HK-2 (cell line): ENCODE data around the gene PFDN2.

ENCODE experiments used
- DNase-seq: peaks from one replicate; pipeline ENCODE4 v3.0.0-alpha.2; 2018; ENCODE audit not compliant: unreplicated experiment

PFDN2 gene, protein sequence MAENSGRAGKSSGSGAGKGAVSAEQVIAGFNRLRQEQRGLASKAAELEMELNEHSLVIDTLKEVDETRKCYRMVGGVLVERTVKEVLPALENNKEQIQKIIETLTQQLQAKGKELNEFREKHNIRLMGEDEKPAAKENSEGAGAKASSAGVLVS

DNA sequence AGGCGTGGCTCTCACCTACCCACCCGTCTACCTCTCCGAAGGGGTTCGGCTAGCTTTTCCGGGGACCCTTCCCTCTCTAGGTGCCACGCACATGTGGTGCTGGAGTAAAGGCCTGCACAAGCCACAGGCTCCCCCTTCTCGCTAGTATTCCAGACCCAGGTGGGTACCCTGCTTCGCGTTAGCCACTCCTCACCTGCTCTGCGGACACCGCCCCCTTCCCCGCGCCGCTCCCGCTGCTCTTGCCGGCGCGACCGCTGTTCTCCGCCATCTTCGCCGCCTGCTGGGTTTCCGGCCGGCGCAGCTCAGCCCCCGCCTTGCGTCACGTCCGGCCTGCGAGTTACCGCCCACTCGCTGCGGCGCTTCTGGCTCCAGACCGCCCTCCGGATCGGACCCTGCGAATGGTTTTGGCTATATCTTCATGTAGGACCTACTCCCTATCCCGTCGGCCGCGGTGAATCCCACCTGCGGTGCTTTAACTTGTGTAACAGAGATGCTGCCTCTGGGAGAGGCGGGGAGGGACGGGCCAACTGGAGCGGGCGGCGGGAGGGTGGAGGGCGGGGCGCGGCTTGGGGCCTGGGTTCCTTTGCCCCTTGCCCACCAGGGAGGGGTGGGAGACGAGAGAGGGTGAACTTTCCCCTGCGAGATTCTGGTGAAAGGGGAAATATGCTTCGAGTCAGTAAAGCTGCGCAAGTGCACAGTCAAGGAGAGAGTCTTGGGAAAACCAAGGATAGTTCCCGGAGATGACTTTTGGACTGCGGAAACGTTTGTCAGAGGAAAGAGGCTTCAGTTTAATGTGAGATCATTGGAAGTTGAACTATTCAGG is at the start of gene PFDN2, which contains the start of gene NIT1:
Gene PFDN2, minus strand, starts transcription at position 279 of the 823 bp plus-strand sequence. Its CDS starts 11 bp downstream, at position 268.
Gene NIT1, plus strand, starts transcription at position 347 of the 823 bp plus-strand sequence. Its CDS starts 72 bp downstream, at position 419.
- peak; percentile 85 for DNase-seq

DNA sequence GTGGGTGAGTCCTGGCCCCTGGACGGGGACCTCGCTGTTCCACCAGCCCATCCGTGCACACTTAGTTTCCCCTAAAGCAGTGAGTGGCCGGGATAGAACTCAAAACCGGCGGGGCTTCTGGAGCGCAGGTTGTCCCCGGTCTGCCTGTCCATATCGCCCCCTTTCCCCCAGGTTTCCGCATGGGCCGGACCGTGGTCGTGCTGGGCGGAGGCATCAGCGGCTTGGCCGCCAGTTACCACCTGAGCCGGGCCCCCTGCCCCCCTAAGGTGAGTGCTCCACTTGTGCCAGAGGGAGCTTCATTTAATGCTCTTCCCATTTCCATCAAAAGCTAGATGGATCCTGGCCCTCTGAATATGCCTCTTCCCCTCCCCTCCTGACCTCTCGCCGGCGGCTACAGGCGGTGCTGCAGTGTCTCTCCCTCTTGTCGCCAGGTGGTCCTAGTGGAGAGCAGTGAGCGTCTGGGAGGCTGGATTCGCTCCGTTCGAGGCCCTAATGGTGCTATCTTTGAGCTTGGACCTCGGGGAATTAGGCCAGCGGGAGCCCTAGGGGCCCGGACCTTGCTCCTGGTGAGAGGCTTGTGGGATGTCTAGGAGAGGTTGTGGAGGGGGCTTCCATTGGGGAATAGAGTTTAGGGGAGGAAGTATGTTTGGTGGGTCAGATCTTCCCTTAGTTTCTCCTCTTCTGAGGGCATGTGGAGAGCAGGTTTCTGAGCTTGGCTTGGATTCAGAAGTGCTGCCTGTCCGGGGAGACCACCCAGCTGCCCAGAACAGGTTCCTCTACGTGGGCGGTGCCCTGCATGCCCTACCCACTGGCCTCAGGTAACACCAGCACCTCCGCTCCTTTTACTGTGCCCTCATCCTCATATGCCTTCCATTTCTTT is 49.1 kb upstream of the PFDN2 start:
- peak; percentile 42 for DNase-seq

DNA sequence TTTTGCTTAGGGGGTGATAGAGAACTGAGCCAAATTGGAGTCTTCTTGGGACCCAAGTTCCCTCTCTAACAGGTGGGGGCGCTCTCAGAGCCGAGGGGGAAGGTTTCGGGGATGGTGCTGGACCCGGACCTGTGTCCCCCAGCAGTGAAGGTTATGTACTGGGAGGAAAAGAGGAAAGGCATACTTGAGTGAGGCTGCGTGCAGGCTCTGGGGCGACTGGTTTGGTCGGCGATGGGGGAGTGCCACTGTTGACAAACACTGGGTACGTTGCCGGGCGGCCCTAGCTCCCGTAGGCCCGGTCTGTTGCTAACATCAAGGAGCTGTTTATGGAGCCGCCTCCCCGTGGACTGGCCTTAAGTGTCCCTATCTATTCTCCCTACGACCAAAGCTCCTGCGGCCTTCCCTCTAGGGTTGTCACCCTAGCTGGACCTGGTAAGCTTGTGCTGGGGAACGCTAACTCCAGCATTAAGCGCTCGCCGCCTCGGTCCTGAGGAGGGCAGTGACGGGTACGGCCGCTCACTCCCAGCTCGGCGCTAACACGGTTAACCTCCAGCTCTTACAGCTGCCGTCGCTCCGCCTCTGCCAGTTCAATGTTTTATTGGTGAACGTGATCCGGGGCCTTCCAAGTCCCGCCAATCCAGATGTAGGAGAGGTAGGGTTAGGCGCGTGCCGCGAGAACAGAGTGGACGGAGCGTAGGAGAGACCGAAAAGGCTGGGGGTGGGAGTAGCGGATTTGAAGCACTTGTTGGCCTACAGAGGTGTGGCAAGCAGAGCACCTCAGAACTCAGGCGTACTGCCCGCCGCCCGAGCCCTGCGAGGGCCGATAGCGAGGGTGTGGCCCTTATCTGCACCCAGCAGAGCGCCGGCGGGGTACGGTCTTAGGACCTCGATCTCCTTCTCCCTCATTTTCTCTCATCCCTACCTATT is 48.2 kb upstream of the PFDN2 start, which contains the start of gene PPOX:
Gene PPOX, plus strand, starts transcription at position 685 of the 927 bp plus-strand sequence. CDS start 422 bp downstream, outside the sequence.
- peak; percentile 98 for DNase-seq

DNA sequence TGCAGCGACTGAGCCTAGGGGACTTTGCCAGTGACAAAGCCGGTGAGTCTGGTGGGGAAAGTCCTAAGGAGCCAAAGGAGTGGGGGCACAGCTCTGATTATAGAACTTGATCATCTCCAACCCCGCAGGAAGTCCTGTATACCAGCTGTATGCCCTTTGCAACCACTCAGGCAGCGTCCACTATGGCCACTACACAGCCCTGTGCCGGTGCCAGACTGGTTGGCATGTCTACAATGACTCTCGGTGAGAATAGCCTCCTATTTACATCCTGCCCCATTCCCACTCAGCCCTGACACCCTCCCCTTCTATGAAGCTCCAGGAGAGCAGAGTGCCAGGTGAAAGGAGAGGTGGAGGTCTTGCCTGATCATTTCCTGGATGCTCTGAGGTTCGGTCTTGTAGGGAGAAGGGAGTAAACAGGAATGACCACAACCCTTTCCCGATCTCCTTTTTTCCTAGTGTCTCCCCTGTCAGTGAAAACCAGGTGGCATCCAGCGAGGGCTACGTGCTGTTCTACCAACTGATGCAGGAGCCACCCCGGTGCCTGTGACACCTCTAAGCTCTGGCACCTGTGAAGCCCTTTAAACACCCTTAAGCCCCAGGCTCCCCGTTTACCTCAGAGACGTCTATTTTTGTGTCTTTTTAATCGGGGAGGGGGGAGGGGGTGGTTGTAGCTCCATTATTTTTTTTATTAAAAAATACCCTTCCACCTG is 47.2 kb upstream of the PFDN2 start:
- DNase-seq = no peak

DNA sequence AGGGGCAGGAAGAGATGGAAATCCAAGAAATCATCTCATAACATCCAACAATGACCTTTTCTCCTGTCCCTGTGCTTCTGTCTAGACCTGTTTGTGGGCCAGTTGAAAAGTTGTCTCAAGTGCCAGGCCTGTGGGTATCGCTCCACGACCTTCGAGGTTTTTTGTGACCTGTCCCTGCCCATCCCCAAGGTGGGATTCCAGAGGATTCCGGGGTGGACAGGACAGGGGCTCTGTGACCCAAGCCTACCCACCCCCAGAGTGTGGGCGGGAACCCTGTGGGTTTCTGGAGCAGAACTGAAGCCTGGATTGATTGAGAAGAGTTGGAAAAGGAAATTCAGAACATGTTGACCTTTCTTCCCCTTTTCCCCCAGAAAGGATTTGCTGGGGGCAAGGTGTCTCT is 46.0 kb upstream of the PFDN2 start:
- DNase-seq = no peak

DNA sequence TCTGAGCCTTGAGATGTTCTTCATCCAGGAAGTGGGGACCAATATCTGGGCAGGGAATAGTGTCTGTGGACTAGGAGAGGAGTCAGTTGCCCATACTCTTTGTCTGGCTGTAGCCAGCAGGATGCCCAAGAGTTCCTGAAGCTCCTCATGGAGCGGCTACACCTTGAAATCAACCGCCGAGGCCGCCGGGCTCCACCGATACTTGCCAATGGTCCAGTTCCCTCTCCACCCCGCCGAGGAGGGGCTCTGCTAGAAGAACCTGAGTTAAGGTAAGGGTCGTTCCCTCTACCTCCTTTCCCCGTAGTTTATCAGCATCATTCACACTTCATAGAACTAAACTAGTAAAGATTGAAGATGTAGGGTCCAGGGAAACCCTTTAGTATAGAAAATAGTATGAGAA is 45.0 kb upstream of the PFDN2 start:
- no peak for DNase-seq

DNA sequence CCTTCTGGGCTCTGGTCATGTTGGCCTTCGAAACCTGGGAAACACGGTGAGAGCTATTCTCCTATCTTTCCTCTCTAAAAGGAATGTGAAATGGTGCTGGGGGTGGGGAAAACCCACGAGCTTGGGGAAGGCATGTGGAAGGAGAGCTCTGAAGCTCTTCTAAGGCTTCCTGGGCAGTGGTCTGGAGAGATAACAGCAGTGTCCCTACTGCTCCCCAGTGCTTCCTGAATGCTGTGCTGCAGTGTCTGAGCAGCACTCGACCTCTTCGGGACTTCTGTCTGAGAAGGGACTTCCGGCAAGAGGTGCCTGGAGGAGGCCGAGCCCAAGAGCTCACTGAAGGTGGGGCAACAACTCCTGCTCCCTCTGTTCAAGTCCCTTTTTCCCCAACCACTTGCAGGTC is 44.2 kb upstream of the PFDN2 start:
- DNase-seq = no peak

DNA sequence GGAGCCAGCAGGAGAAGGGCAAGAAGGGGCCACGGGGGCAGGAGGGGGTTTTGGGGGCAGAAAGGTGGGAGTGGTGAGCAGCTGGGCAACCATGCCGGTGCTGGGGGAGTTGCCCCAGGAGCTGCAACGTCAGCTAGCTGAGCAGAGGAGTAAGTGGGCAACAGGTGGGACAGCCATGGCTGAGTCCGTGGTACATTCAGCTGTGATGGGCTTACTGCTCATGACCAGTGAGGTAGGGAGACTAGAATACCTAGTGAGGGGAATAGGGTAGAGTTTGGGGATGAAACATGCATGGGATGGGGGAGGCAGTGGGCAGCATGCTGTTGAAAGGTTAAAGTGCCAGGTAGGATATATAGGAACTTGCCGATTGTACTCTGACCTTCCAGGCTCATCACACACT is 43.8 kb upstream of the PFDN2 start:
- no peak for DNase-seq

DNA sequence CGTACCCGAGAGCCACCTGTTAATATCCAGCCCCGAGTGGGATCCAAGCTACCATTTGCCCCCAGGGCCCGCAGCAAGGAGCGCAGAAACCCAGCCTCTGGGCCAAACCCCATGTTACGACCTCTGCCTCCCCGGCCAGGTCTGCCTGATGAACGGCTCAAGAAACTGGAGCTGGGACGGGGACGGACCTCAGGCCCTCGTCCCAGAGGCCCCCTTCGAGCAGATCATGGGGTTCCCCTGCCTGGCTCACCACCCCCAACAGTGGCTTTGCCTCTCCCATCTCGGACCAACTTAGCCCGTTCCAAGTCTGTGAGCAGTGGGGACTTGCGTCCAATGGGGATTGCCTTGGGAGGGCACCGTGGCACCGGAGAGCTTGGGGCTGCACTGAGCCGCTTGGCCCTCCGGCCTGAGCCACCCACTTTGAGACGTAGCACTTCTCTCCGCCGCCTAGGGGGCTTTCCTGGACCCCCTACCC is 42.9 kb upstream of the PFDN2 start:
- DNase-seq = no peak

DNA sequence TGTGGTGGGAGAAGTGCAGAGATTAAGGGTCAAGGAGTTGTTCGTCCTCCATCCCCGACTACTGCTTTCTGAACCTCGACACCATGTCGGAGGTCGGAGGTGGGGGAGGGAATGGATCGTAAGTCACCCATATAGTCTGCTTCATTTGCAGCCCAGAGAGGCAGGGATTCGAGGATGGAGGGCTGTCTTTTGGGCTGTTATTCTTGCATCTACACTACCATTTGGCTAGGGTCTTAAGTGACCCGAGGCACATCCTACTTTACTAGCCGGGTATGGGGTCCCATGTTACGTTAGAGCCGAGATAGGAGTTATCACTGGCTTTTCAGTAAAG is 42.0 kb upstream of the PFDN2 start:
- no peak for DNase-seq

DNA sequence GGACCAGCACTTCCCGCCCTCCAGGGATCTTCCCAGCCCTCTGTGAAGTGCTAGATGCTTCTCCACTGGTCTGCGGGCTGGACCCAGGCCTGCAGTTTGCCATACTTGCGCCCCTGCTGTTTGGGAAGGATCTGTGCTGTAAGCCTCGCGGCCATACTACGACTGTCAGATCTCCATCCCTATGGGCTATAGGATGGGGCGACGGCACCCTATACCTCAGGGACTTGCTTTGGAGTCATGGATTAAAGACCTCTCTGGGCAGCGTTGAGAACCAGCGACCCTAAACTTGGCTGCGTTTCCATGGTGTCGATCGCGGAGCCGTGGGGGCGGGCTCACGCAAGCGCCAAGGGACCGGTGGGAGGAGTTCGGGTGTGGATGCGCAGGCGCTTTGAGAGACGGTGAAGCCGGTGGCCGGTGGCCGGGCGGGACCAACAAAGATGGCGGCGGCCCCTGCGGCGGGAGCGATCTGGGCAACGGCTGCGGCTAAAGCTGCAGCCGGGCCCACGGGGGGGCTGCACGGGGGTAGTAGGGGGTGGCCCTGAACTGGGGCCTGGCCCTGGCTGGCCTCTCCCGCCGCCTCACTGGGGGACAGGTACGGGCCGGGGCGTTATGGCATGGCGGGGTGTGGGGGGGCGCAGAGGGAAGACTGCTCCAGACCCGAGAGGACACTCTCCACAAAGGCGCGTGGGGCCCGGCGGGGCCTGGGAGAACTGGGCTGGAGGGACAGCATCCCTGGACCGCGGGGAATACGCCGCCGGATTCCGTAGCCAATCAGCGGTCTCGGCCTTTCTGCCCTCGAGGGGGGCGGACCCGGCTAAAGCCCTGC is 41.5 kb upstream of the PFDN2 start, which contains the start of gene USP21:
Gene USP21, plus strand, starts transcription at position 414 of the 826 bp plus-strand sequence. CDS start 1,141 bp downstream, outside the sequence.
- peak; percentile 91 for DNase-seq

DNA sequence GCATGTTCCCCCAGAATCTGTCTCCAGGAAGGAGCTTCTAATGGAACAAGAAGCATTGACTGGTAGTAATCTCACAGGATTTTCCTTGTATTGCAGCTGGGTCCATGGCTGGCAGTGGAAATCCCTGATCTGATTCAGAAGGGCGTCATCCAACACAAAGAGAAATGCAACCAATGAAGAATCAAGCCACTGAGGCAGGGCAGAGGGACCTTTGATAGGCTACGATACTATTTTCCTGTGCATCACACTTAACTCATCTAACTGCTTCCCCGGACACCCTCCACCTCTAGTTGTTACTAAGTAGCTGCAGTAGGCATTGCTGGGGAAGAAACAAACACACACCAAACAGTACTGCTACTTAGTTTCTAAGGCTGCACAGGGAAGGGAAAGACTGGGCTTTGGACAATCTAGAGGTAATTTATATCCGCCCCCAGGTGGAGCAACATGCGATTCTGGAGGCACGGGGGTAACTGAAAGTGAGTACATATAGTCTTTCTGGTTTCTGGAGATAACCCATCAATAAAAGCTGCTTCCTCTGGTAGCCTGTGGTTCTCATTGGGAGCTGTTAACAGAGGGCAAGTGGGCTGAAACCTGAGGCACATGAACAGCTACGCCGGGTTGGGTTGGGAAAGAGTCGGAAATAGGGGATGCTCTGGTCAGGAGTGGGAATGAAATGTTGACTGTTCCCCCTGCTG is 40.6 kb upstream of the PFDN2 start:
- no peak for DNase-seq

DNA sequence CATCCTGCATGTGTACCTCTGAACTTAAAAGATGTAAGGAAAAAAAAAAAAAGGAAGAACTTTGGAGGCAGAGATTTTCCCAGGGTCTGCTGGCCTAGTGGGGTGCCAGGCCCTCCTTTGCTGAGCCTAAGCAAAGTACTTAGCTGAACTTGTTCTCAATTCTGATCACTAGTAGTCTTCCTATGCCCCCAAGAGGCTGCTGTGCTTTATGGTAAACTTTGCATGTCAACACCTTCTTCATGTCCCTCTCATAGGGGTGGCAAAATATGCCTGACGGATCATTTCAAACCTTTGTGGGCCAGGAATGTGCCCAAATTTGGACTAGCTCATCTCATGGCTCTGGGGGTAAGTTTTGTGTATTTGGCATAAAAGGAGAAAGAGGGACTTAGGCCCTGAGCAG is 40.0 kb upstream of the PFDN2 start:
- no peak for DNase-seq

DNA sequence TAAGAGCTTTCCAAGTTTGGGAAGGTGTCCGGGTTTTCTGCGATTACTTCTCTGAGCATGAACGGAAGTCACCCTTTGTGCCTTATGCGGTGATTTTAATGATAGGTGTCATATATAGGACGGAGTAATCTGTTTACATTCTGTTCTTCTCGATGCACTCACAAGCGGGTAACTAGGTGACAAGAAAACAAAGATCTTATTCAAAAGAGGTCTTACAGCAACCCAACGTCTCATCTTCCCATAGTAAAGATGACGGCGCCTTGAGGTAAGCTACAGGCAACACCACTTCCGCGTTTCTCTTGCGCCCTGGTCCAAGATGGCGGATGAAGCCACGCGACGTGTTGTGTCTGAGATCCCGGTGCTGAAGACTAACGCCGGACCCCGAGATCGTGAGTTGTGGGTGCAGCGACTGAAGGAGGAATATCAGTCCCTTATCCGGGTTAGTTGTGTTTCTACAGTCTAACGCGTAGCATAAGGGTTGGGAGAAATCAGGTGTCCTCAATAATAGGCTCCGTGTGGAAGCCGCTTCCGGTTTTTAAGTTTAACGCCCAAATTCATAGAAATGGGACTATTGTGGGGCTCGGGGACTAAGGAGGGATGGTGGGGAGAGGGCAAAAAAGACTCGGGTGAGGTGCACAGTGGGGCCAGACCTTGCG is 36.0 kb upstream of the PFDN2 start, which contains the start of gene UFC1:
Gene UFC1, plus strand, starts transcription at position 297 of the 656 bp plus-strand sequence. Its CDS starts 20 bp downstream, at position 317.
- peak; percentile 78 for DNase-seq

DNA sequence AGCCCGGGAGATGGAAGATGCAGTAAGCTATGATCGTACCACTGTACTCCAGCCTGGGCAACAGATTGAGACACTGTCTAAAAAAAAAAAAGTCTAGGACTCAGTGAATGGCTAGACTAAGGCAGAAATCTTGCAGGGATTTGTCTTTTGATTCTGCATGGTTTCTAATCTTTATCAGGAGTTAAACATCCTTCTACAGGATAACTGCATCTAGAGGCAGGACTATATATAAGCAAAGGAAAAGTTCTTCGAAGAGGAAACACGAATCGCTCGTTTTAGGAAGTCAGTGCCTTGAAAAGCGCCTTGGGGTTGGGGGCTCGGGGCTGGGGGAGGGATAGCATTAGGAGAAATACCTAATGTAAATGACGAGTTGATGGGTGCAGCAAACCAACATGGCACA is 35.3 kb upstream of the PFDN2 start:
- no peak for DNase-seq

DNA sequence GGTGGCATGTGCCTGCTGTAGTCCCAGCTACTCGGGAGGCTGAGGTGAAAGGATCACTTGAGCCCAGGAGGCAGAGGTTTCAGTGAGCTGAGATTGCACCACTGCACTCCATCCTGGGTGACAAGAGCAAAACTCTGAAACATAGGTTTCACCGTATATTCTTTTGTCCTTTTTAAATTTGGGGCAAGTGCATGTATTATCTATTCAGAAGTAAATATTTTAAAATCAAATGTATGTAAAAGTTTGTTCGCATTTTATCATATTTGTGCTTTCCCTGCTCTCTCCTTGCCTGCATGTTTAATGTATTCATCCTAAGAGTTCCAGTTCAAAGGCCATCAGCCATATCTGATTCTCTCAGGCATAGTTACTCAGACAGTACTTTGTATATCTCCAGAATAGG is 28.0 kb upstream of the PFDN2 start:
- DNase-seq = no peak

DNA sequence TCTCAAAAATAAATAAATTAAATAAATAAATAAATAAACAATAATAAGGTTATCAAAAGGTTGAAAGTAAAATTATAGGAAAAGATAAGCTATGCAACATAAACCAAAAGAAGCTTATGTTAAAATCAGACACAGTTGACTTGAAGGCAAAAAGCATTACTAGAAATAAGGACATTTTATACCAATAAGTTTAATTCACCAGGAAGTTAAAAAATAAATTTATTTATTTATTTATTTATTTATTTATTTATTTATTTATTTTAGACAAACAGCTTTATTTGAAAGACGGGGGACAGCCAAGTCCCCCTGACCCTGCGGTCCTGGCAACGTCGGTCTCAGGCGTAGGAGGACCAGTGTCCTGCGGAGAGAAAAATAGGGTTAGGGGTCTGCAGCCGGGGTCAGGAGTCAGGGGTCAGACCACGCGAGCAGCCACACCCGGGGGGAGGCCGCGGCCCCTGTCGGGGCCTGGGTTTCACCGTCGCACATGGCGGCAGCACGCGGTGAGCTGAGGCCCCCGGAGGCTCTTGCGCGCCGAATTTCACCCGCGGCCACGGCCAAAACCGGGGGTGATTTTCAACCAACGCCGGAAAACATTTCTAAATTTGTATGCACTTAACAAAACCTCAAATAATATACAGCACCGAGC is 23.0 kb upstream of the PFDN2 start:
- DNase-seq = no peak

DNA sequence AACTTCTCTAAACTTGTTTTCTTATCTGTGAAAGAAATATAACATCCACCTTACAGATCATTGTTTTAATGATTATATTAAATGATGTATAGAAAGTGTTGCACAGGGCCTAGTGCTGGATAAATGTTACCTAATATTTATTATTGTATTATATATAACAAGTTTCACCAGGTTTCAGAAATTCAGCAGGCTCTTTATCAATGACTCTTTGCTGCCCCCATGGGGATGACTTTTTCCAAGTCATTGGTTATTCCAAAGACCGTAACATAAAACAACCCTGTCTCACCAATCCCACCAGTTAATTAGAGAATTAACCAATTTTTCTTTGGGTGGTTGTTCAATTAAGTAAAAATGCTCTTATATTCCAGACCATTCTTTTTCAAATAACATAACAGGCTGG is 21.9 kb upstream of the PFDN2 start:
- DNase-seq = no peak
